Sigmoid colon (tissue), 4 donors: ENCODE measurements around the gene TRAM2.

ENCODE experiments used
- CTCF ChIP-seq, 4 experiments: fragments of 450-650 bp in 3 of 4; fragments of 200-600 bp in 1 of 4; IDR thresholded peaks; one replicate each; pipeline ENCODE4 v1.5.1; 2016 to 2019; ENCODE audit warnings: antibody characterized with exemption in 4 of 4, mild to moderate bottlenecking in 3 of 4, moderate library complexity in 2 of 4
- POLR2A ChIP-seq, 2 donors: fragments of 450-650 bp; IDR thresholded peaks; one replicate each; pipeline ENCODE4 v1.6.1; 2016; ENCODE audit warnings: antibody characterized with exemption in 2 of 2, mild to moderate bottlenecking in 2 of 2, moderate library complexity in 2 of 2
- POLR2AphosphoS5 ChIP-seq, 4 donors: sonication (generic); formaldehyde crosslinking; IDR thresholded peaks; one replicate each; pipeline ENCODE4 v1.6.1; 2017; ENCODE audit warnings: antibody characterized with exemption in 4 of 4

GRCh38 chr6:52538901-52539354, 37.9 kb downstream of the TRAM2 start:
- TF ChIP-seq POLR2AphosphoS5 (IDR thresholded peaks at IDR 0.05): no peak
- no peak for TF ChIP-seq CTCF (IDR thresholded peaks at IDR 0.05)
- no peak for TF ChIP-seq POLR2A (IDR thresholded peaks at IDR 0.05)
